WERI-Rb-1 (cell line): ENCODE measurements around the gene YEATS2.
"Not testable (repeated sequence)": the region's sequence is repeated elsewhere in the genome, so short reads cannot be mapped to it uniquely, and the experiment has no call there.

ENCODE experiments used
- DNase-seq: peaks from one replicate; pipeline ENCODE4 v3.0.0-alpha.2; 2020
- H3K27ac ChIP-seq: fragments of 250-450 bp; sonication (Bioruptor Pico); 2 replicates; pipeline ENCODE4 v1.5.1; 2020; ENCODE audit warnings: mild to moderate bottlenecking, moderate library complexity
- H3K27me3 ChIP-seq: fragments of 250-450 bp; sonication (Bioruptor Pico); 2 replicates; pipeline ENCODE4 v1.5.1; 2021; ENCODE audit warnings: mild to moderate bottlenecking, low read depth, moderate library complexity; ENCODE audit not compliant: insufficient read depth, severe bottlenecking
- H3K36me3 ChIP-seq: fragments of 250-450 bp; sonication (Bioruptor Pico); 2 replicates; pipeline ENCODE4 v1.5.1; 2020; ENCODE audit warnings: mild to moderate bottlenecking, moderate library complexity
- H3K4me3 ChIP-seq: 2 replicates; pipeline ENCODE4 v1.5.1; 2011; ENCODE audit warnings: low read depth, mild to moderate bottlenecking, control low read depth, low read length
- H3K9me3 ChIP-seq: fragments of 250-450 bp; sonication (Bioruptor Pico); 2 replicates; pipeline ENCODE4 v1.5.1; 2021; ENCODE audit warnings: mild to moderate bottlenecking, moderate library complexity; ENCODE audit not compliant: severe bottlenecking
- TF ChIP-seq, protein P1 (sequence below): IDR thresholded peaks from 2 replicates; pipeline ENCODE4 v1.5.1; 2011; ENCODE audit warnings: low read depth, mild to moderate bottlenecking, control low read depth, inconsistent platforms, low read length

The YEATS2 gene

GRCh38 chr3:183769453-183769852, 71.9 kb downstream of the YEATS2 start:
- Histone ChIP-seq H3K36me3 (peaks cover 56% of the 10 kb centered on the region), H3K9me3 (no peaks in the 10 kb centered on the region), H3K27me3 (no peaks in the 10 kb centered on the region)

GRCh38 chr3:183774631-183775030, 77.0 kb downstream of the YEATS2 start:
- TF ChIP-seq, protein P1, sequence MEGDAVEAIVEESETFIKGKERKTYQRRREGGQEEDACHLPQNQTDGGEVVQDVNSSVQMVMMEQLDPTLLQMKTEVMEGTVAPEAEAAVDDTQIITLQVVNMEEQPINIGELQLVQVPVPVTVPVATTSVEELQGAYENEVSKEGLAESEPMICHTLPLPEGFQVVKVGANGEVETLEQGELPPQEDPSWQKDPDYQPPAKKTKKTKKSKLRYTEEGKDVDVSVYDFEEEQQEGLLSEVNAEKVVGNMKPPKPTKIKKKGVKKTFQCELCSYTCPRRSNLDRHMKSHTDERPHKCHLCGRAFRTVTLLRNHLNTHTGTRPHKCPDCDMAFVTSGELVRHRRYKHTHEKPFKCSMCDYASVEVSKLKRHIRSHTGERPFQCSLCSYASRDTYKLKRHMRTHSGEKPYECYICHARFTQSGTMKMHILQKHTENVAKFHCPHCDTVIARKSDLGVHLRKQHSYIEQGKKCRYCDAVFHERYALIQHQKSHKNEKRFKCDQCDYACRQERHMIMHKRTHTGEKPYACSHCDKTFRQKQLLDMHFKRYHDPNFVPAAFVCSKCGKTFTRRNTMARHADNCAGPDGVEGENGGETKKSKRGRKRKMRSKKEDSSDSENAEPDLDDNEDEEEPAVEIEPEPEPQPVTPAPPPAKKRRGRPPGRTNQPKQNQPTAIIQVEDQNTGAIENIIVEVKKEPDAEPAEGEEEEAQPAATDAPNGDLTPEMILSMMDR = no peak
- Histone ChIP-seq H3K36me3 (peaks cover 78% of the 10 kb centered on the region), H3K9me3 (no peaks in the 10 kb centered on the region), H3K27ac (no peak overlapping the region), H3K4me3 (no peak overlapping the region), H3K27me3 (no peaks in the 10 kb centered on the region)
- DNase-seq = no peak

More at GRCh38 chr3:183769453-183769852, 71.9 kb downstream of the YEATS2 start:
- Histone ChIP-seq H3K4me3 (no peak overlapping the region), H3K27ac (no peak overlapping the region)
- TF ChIP-seq, protein P1 = no peak
- no peak for DNase-seq

DNA sequence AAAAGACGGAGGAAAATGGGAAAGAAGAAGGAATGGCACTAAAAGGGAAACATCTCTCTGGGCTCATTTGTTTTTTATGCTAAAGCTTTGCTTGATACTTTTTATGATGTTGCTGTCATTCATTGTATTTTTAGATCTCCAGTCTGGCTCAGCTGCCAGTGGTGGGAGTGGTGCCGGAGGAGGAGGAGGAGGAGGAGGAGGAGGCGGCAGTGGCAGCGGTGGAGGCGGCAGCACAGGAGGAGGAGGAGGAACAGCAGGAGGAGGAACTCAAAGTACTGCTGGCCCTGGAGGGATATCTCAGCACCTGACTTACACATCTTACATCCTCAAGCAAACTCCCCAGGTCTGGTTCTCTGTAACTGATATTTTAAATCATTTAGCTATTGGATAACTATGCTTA, 78.2 kb downstream of the YEATS2 start:
- peaks cover 83% of the 10 kb centered on the region for H3K36me3 ChIP-seq
- no peak for DNase-seq
- TF ChIP-seq, protein P1 = no peak
- no peak overlapping the region for H3K27ac ChIP-seq
- no peaks in the 10 kb centered on the region for H3K9me3 ChIP-seq
- H3K4me3 ChIP-seq = no peak overlapping the region
- no peaks in the 10 kb centered on the region for H3K27me3 ChIP-seq

DNA sequence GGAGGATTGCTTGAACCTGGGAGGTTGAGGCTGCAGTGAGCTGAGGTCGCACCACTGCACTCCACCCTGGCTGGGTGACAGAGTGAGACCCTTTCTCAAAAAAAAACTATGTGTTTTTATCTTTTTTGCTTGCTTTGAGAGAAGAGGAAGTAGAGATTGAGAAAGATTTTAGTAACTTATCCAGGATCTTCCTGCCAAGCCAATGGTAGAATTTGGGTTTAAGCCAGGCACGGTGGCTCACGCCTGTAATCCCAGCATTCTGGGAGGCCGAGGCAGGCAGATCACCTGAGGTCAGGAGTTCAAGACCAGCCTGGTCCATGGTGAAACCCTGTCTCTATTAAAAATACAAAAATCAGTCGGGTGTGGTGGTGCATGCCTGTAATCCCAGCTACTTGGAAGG, 78.9 kb downstream of the YEATS2 start:
- H3K27ac ChIP-seq, H3K4me3 ChIP-seq, H3K27me3 ChIP-seq, DNase-seq, H3K9me3 ChIP-seq: not testable (repeated sequence)
- H3K36me3 ChIP-seq = peaks cover 89% of the 10 kb centered on the region

GRCh38 chr3:183777016-183777618, 79.5 kb downstream of the YEATS2 start:
- H3K27ac ChIP-seq = no peak overlapping the region
- no peak for DNase-seq
- no peak overlapping the region for H3K4me3 ChIP-seq
- TF ChIP-seq, protein P1 = no peak
- H3K27me3 ChIP-seq = no peaks in the 10 kb centered on the region
- H3K36me3 ChIP-seq = peaks cover 92% of the 10 kb centered on the region
- no peaks in the 10 kb centered on the region for H3K9me3 ChIP-seq

GRCh38 chr3:183779896-183780465, 82.4 kb downstream of the YEATS2 start:
- DNase-seq = no peak
- TF ChIP-seq, protein P1 = no peak
- no peaks in the 10 kb centered on the region for H3K9me3 ChIP-seq
- H3K36me3 ChIP-seq = peaks cover 89% of the 10 kb centered on the region
- H3K27me3 ChIP-seq = no peaks in the 10 kb centered on the region
- no peak overlapping the region for H3K27ac ChIP-seq
- H3K4me3 ChIP-seq = no peak overlapping the region
